Measurements from ENCODE around the gene PARVB.

The PARVB gene

DNA sequence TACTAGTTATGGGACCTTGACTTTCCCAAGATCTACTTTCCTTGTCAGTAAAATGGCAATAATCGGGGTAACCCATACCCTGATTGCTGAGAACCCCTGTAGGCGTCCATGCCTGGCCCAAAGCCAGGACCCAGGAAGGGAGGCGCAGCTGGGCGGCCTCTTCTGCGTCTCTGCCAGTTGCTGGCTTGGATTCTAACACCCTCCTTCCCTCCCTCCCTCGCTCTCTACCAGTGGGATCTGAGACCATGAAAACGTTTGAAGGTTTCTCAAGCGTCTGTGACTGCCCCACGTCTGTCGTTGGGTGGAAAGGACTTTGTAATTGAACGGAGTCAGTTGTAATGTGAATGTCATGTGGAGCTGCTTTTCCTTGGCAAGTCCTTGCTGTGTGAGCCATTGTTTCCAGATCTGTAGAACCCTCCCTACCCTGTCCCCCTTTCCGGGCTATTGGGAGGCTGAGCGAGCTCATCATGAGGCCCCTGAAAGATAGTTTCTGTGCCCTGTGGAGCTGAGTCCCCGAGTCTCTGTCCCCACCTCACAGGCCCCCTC is 47.8 kb downstream of the PARVB start:
- Histone ChIP-seq H3K4ac (ENCODE audit: low read length) (no peak overlapping the region), H2BK120ac (ENCODE audit: low read depth, low read length) (no peak overlapping the region), H3K18ac (ENCODE audit: low read length) (no peak overlapping the region), H3K23ac (ENCODE audit: low read depth, low read length, poor library complexity) (no peak overlapping the region), H4K91ac (ENCODE audit: low read depth, low read length, poor library complexity) (no peak overlapping the region), H3K27me3 (ENCODE audit: control insufficient read depth in 3 of 3, insufficient read depth in 3 of 3, low read depth in 1 of 3, low read length in 3 of 3) (peaks cover 0 to 3% (median 0%) of the 10 kb centered on the region in 3 experiments), H3K14ac (ENCODE audit: low read length) (no peak overlapping the region), H2BK5ac (ENCODE audit: low read length) (no peak overlapping the region), H2AFZ (ENCODE audit: low read length) (no peak overlapping the region), H3K79me1 (ENCODE audit: low read depth, low read length) (no peaks in the 10 kb centered on the region), H2BK12ac (ENCODE audit: low read length) (no peak overlapping the region), H3K9ac (ENCODE audit: low read depth, low read length, poor library complexity) (no peak overlapping the region), H2AK5ac (ENCODE audit: low read depth, low read length) (no peak overlapping the region), H3K4me3 (ENCODE audit: low read length in 2 of 2) (no peak overlapping the region), H2BK15ac (ENCODE audit: low read length) (no peak overlapping the region), H3K27ac (replicated peaks; ENCODE audit: low read length) (no peak overlapping the region), H4K8ac (ENCODE audit: low read depth, low read length) (no peak overlapping the region), H3K4me2 (ENCODE audit: insufficient read depth, low read length, poor library complexity, severe bottlenecking) (no peak overlapping the region), H3K4me1 (ENCODE audit: control insufficient read depth in 2 of 2, insufficient read depth in 1 of 2, low read depth in 1 of 2, low read length in 2 of 2) (peaks cover 7 to 12% of the 10 kb centered on the region in 2 donors), H3K9me3 (replicated peaks in 1 of 2; ENCODE audit: control insufficient read depth in 2 of 2, insufficient read depth in 1 of 2, low read depth in 1 of 2, low read length in 2 of 2) (no peaks in the 10 kb centered on the region), H3K36me3 (replicated peaks in 1 of 2; ENCODE audit: control insufficient read depth in 2 of 2, insufficient read depth in 2 of 2, low read length in 2 of 2) (no peaks in the 10 kb centered on the region)
- no CpG with 5 or more reads among the region's 14 CpGs for WGBS, 2 donors (ENCODE audit: extremely low coverage in 2 of 2, insufficient read length in 2 of 2, insufficient replicate concordance in 1 of 2)
- DNase-seq (ENCODE audit: low spot score) = no peak

DNA sequence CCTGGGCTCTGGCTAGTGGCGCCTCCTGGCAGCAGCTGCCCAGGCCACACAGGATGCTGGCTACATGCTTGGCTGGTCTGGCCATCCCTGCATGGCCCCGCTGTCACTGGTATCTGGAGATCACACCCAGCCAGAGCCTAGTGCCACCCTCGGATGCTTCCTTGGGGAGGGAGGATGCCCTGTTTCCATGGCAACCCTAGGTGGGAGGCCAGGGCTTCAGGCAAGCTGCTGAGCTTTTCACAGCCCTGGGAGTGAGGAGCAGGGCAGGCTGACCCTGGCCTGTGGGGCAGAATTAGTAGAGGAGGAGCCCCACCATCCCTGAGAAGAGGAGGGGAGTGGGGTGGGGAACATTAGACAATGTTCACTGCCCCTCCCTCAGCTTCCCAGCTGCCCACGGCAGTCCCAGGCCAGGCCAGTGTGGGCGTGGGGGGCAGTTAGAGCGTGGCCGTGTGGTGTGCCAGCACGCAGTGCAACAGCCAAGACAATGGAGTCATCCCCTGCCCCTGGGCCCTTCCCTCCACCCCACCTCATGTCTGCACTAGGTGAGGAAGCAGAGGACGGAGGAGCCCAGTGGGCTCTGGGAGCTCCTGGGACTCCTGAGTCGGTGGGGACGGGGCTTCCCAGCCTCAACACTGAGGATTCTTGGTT is 50.4 kb downstream of the PARVB start:
- H3K4me2 ChIP-seq (ENCODE audit: insufficient read depth, low read length, poor library complexity, severe bottlenecking) = no peak overlapping the region
- no peak overlapping the region for H4K8ac ChIP-seq (ENCODE audit: low read depth, low read length)
- no peak overlapping the region for H2BK12ac ChIP-seq (ENCODE audit: low read length)
- peak overlapping the region; percentile 43 for H3K23ac ChIP-seq (ENCODE audit: low read depth, low read length, poor library complexity)
- peak overlapping the region; percentile 92 for H3K18ac ChIP-seq (ENCODE audit: low read length)
- peaks cover 0 to 8% (median 2%) of the 10 kb centered on the region in 3 experiments for H3K27me3 ChIP-seq (ENCODE audit: control insufficient read depth in 3 of 3, insufficient read depth in 3 of 3, low read depth in 1 of 3, low read length in 3 of 3)
- H3K9me3 ChIP-seq (replicated peaks in 1 of 2; ENCODE audit: control insufficient read depth in 2 of 2, insufficient read depth in 1 of 2, low read depth in 1 of 2, low read length in 2 of 2) = peaks cover 0 to 2% of the 10 kb centered on the region in 2 donors
- peak overlapping the region; percentile 73 for H3K9ac ChIP-seq (ENCODE audit: low read depth, low read length, poor library complexity)
- H4K91ac ChIP-seq (ENCODE audit: low read depth, low read length, poor library complexity) = no peak overlapping the region
- no peak for DNase-seq (ENCODE audit: low spot score)
- no CpG with 5 or more reads among the region's 11 CpGs for WGBS, 2 donors (ENCODE audit: extremely low coverage in 2 of 2, insufficient read length in 2 of 2, insufficient replicate concordance in 1 of 2)
- H2AK5ac ChIP-seq (ENCODE audit: low read depth, low read length) = peak overlapping the region; percentile 81
- no peak overlapping the region for H3K4ac ChIP-seq (ENCODE audit: low read length)
- H2AFZ ChIP-seq (ENCODE audit: low read length) = no peak overlapping the region
- peak overlapping the region; percentile 91 for H3K14ac ChIP-seq (ENCODE audit: low read length)
- peak overlapping the region; percentile 1 for H2BK15ac ChIP-seq (ENCODE audit: low read length)
- no peak overlapping the region for H3K4me3 ChIP-seq (ENCODE audit: low read length in 2 of 2)
- H3K27ac ChIP-seq (replicated peaks; ENCODE audit: low read length) = no peak overlapping the region
- H3K36me3 ChIP-seq (replicated peaks in 1 of 2; ENCODE audit: control insufficient read depth in 2 of 2, insufficient read depth in 2 of 2, low read length in 2 of 2) = no peaks in the 10 kb centered on the region
- H3K79me1 ChIP-seq (ENCODE audit: low read depth, low read length) = no peaks in the 10 kb centered on the region
- H2BK120ac ChIP-seq (ENCODE audit: low read depth, low read length) = no peak overlapping the region
- H2BK5ac ChIP-seq (ENCODE audit: low read length) = no peak overlapping the region
- H3K4me1 ChIP-seq (ENCODE audit: control insufficient read depth in 2 of 2, insufficient read depth in 1 of 2, low read depth in 1 of 2, low read length in 2 of 2) = peaks cover 7 to 11% of the 10 kb centered on the region in 2 donors

DNA sequence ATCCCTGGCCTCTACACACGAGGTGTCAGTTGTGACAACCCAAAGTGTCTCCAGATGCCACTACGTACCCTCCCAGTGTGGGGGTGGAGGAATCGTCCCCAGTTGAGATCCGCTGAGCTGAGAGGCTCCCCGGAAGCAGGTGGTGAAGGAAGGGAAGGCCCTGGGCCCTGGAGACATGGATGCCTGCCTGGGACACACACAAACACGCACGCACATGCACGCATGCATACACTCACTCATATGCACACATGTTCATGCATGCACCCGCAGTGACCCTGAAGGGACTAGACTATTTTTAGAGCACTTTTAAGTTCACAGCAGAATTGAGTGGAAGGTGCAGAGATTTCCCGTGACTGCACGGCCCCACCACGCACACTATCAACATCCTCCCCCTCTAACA is 50.9 kb downstream of the PARVB start:
- Histone ChIP-seq H4K8ac (ENCODE audit: low read depth, low read length) (no peak overlapping the region), H2BK15ac (ENCODE audit: low read length) (peak overlapping the region; percentile 1), H3K14ac (ENCODE audit: low read length) (peak overlapping the region; percentile 56), H2AFZ (ENCODE audit: low read length) (no peak overlapping the region), H2BK12ac (ENCODE audit: low read length) (no peak overlapping the region), H3K23ac (ENCODE audit: low read depth, low read length, poor library complexity) (no peak overlapping the region), H4K91ac (ENCODE audit: low read depth, low read length, poor library complexity) (no peak overlapping the region), H3K79me1 (ENCODE audit: low read depth, low read length) (no peaks in the 10 kb centered on the region), H2AK5ac (ENCODE audit: low read depth, low read length) (peak overlapping the region; percentile 33), H3K4me3 (ENCODE audit: low read length in 2 of 2) (no peak overlapping the region), H3K4me2 (ENCODE audit: insufficient read depth, low read length, poor library complexity, severe bottlenecking) (no peak overlapping the region), H3K36me3 (replicated peaks in 1 of 2; ENCODE audit: control insufficient read depth in 2 of 2, insufficient read depth in 2 of 2, low read length in 2 of 2) (no peaks in the 10 kb centered on the region), H3K9ac (ENCODE audit: low read depth, low read length, poor library complexity) (no peak overlapping the region), H3K27ac (replicated peaks; ENCODE audit: low read length) (no peak overlapping the region), H2BK5ac (ENCODE audit: low read length) (no peak overlapping the region), H3K27me3 (ENCODE audit: control insufficient read depth in 3 of 3, insufficient read depth in 3 of 3, low read depth in 1 of 3, low read length in 3 of 3) (peaks cover 0 to 8% (median 2%) of the 10 kb centered on the region in 3 experiments), H3K18ac (ENCODE audit: low read length) (peak overlapping the region; percentile 84), H3K4me1 (ENCODE audit: control insufficient read depth in 2 of 2, insufficient read depth in 1 of 2, low read depth in 1 of 2, low read length in 2 of 2) (peaks cover 7 to 11% of the 10 kb centered on the region in 2 donors), H3K4ac (ENCODE audit: low read length) (no peak overlapping the region), H3K9me3 (replicated peaks in 1 of 2; ENCODE audit: control insufficient read depth in 2 of 2, insufficient read depth in 1 of 2, low read depth in 1 of 2, low read length in 2 of 2) (peaks cover 0 to 2% of the 10 kb centered on the region in 2 donors), H2BK120ac (ENCODE audit: low read depth, low read length) (peak overlapping the region; percentile 17)
- no peak for DNase-seq (ENCODE audit: low spot score)
- WGBS, 2 donors (ENCODE audit: extremely low coverage in 2 of 2, insufficient read length in 2 of 2, insufficient replicate concordance in 1 of 2) = no CpG with 5 or more reads among the region's 12 CpGs

DNA sequence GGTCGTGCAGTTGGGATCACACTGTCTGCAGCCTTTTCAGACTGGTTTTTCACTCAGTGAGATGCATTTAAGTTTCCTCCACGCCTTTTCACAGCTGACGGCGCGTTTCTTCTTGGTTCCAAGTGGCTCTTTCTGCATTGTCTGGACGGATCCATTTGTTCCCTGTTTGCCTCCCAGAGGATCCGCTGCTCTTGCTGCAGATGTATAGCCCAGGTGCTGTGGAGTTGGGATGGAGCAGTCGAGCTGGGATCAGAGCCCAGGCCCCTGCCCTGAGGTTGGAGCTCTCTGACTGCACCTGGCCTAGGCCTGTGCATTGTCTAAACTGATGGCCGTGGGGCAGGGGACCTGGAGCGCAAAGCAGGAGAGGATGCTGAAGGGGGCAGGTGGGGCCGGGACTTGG is 51.6 kb downstream of the PARVB start:
- Histone ChIP-seq H3K36me3 (replicated peaks in 1 of 2; ENCODE audit: control insufficient read depth in 2 of 2, insufficient read depth in 2 of 2, low read length in 2 of 2) (no peaks in the 10 kb centered on the region), H3K27ac (replicated peaks; ENCODE audit: low read length) (no peak overlapping the region), H2BK5ac (ENCODE audit: low read length) (peak overlapping the region; percentile 12), H3K23ac (ENCODE audit: low read depth, low read length, poor library complexity) (peak overlapping the region; percentile 19), H3K9ac (ENCODE audit: low read depth, low read length, poor library complexity) (no peak overlapping the region), H3K9me3 (replicated peaks in 1 of 2; ENCODE audit: control insufficient read depth in 2 of 2, insufficient read depth in 1 of 2, low read depth in 1 of 2, low read length in 2 of 2) (peaks cover 0 to 2% of the 10 kb centered on the region in 2 donors), H4K91ac (ENCODE audit: low read depth, low read length, poor library complexity) (no peak overlapping the region), H3K4me2 (ENCODE audit: insufficient read depth, low read length, poor library complexity, severe bottlenecking) (no peak overlapping the region), H3K18ac (ENCODE audit: low read length) (peak overlapping the region; percentile 72), H2BK12ac (ENCODE audit: low read length) (no peak overlapping the region), H3K27me3 (ENCODE audit: control insufficient read depth in 3 of 3, insufficient read depth in 3 of 3, low read depth in 1 of 3, low read length in 3 of 3) (peaks cover 0 to 8% (median 2%) of the 10 kb centered on the region in 3 experiments), H3K4me3 (ENCODE audit: low read length in 2 of 2) (no peak overlapping the region), H2AFZ (ENCODE audit: low read length) (no peak overlapping the region), H2BK15ac (ENCODE audit: low read length) (no peak overlapping the region), H3K14ac (ENCODE audit: low read length) (no peak overlapping the region), H2BK120ac (ENCODE audit: low read depth, low read length) (no peak overlapping the region), H4K8ac (ENCODE audit: low read depth, low read length) (no peak overlapping the region), H3K4me1 (ENCODE audit: control insufficient read depth in 2 of 2, insufficient read depth in 1 of 2, low read depth in 1 of 2, low read length in 2 of 2) (peaks cover 7 to 11% of the 10 kb centered on the region in 2 donors), H3K79me1 (ENCODE audit: low read depth, low read length) (no peaks in the 10 kb centered on the region), H3K4ac (ENCODE audit: low read length) (no peak overlapping the region), H2AK5ac (ENCODE audit: low read depth, low read length) (no peak overlapping the region)
- no peak for DNase-seq (ENCODE audit: low spot score)
- WGBS, 2 donors (ENCODE audit: extremely low coverage in 2 of 2, insufficient read length in 2 of 2, insufficient replicate concordance in 1 of 2) = no CpG with 5 or more reads among the region's 11 CpGs

Data from neuronal stem cell (in vitro differentiated cells).